Endothelial cell (in vitro differentiated cells): Measurements from ENCODE around the gene ATG7. TPM values are rescaled to one million over a fixed set of nuclear protein-coding genes. Genes with fewer than 3 reads are reported as not detected.
"Not testable (repeated sequence)": the region's sequence is repeated elsewhere in the genome, so short reads cannot be mapped to it uniquely, and the experiment has no call there.

ENCODE experiments used
- DNase-seq: peaks from one replicate; pipeline ENCODE4 v3.0.0; 2021; ENCODE audit warnings: low spot score
- H3K27ac Mint-ChIP-seq: one replicate; pipeline ENCODE4 v1.8.0; 2021; ENCODE audit warnings: mixed read lengths, inconsistent platforms; ENCODE audit not compliant: unreplicated experiment
- H3K27me3 Mint-ChIP-seq: one replicate; pipeline ENCODE4 v1.8.0; 2021; ENCODE audit warnings: mild to moderate bottlenecking, moderate library complexity, mixed read lengths, inconsistent platforms; ENCODE audit not compliant: unreplicated experiment
- H3K36me3 Mint-ChIP-seq: one replicate; pipeline ENCODE4 v1.8.0; 2021; ENCODE audit warnings: mild to moderate bottlenecking, low read depth, mixed read lengths, inconsistent platforms; ENCODE audit not compliant: unreplicated experiment
- H3K4me1 Mint-ChIP-seq: one replicate; pipeline ENCODE4 v1.8.0; 2021; ENCODE audit warnings: mild to moderate bottlenecking, mixed read lengths, inconsistent platforms; ENCODE audit not compliant: unreplicated experiment
- H3K4me3 Mint-ChIP-seq: one replicate; pipeline ENCODE4 v1.8.0; 2021; ENCODE audit warnings: mild to moderate bottlenecking, mixed read lengths, inconsistent platforms; ENCODE audit not compliant: unreplicated experiment
- H3K9me3 Mint-ChIP-seq: one replicate; pipeline ENCODE4 v1.8.0; 2021; ENCODE audit warnings: mixed read lengths, inconsistent platforms; ENCODE audit not compliant: unreplicated experiment
- total RNA-seq: library from RNA; stranded (reverse); fragmentation: NEBNext Ultra II Directional; extraction: Animal tissue kit (Norgen Biotek cat#: 25700); gene quantifications from one replicate; pipeline ENCODE4 v1.2.1, GENCODE V29; 2021; ENCODE audit not compliant: unreplicated experiment
- TF ChIP-seq, protein P1 (sequence below): fragments of 200-600 bp; sonication (generic); IDR thresholded peaks from one replicate; pipeline ENCODE4 v1.5.0; 2021; ENCODE audit warnings: antibody characterized with exemption; ENCODE audit not compliant: unreplicated experiment

The ATG7 gene
- total RNA-seq, 1 donor from 2014 or later = 30.6 TPM

- H3K4me1 Mint-ChIP-seq = peaks cover 14% of the 10 kb centered on the region
- H3K27me3 Mint-ChIP-seq = no peaks in the 10 kb centered on the region
- TF ChIP-seq, protein P1, sequence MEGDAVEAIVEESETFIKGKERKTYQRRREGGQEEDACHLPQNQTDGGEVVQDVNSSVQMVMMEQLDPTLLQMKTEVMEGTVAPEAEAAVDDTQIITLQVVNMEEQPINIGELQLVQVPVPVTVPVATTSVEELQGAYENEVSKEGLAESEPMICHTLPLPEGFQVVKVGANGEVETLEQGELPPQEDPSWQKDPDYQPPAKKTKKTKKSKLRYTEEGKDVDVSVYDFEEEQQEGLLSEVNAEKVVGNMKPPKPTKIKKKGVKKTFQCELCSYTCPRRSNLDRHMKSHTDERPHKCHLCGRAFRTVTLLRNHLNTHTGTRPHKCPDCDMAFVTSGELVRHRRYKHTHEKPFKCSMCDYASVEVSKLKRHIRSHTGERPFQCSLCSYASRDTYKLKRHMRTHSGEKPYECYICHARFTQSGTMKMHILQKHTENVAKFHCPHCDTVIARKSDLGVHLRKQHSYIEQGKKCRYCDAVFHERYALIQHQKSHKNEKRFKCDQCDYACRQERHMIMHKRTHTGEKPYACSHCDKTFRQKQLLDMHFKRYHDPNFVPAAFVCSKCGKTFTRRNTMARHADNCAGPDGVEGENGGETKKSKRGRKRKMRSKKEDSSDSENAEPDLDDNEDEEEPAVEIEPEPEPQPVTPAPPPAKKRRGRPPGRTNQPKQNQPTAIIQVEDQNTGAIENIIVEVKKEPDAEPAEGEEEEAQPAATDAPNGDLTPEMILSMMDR = no peak
- H3K9me3 Mint-ChIP-seq = no peaks in the 10 kb centered on the region
- no peak overlapping the region for H3K4me3 Mint-ChIP-seq
- peaks cover 3% of the 10 kb centered on the region for H3K36me3 Mint-ChIP-seq
- no peak for DNase-seq
- no peak overlapping the region for H3K27ac Mint-ChIP-seq
Observed at GRCh38 chr3:11250902-11251806, 21.0 kb upstream of the ATG7 start.

- TF ChIP-seq, protein P1 = no peak
- Mint-ChIP-seq H3K27me3 (no peaks in the 10 kb centered on the region), H3K9me3 (no peaks in the 10 kb centered on the region), H3K4me1 (peaks cover 14% of the 10 kb centered on the region), H3K4me3 (no peak overlapping the region), H3K36me3 (peaks cover 3% of the 10 kb centered on the region), H3K27ac (no peak overlapping the region)
- no peak for DNase-seq
Observed at GRCh38 chr3:11251807-11252176, 20.4 kb upstream of the ATG7 start.

- no peak overlapping the region for H3K27ac Mint-ChIP-seq
- H3K9me3 Mint-ChIP-seq = no peaks in the 10 kb centered on the region
- no peak for DNase-seq
- H3K36me3 Mint-ChIP-seq = peaks cover 3% of the 10 kb centered on the region
- no peaks in the 10 kb centered on the region for H3K27me3 Mint-ChIP-seq
- H3K4me1 Mint-ChIP-seq = peaks cover 16% of the 10 kb centered on the region
- H3K4me3 Mint-ChIP-seq = no peak overlapping the region
- TF ChIP-seq, protein P1 = no peak
Observed at GRCh38 chr3:11254876-11255275, 17.3 kb upstream of the ATG7 start.

DNA sequence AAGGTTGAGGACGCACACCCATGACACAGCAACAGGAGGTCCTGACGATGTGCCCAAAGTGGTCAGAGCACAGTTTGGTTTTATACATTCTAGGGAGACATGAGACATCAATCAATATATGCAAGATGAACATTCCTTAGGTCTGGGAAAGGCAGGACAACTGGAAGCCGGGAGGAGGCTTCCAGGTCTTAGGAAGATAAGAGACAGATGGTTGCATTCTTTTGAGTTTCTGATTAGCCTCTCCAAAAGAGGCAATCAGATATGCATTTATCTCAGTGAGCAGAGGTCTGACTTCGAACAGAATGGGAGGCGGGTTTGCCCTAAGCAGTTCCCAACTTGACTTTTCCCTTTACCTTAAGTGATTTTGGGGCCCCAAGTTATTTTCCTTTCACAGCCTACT lies 16.7 kb upstream of the ATG7 start:
- H3K36me3 Mint-ChIP-seq, H3K27ac Mint-ChIP-seq, H3K9me3 Mint-ChIP-seq, H3K4me3 Mint-ChIP-seq, H3K27me3 Mint-ChIP-seq, DNase-seq: not testable (repeated sequence)
- H3K4me1 Mint-ChIP-seq = peaks cover 16% of the 10 kb centered on the region

DNA sequence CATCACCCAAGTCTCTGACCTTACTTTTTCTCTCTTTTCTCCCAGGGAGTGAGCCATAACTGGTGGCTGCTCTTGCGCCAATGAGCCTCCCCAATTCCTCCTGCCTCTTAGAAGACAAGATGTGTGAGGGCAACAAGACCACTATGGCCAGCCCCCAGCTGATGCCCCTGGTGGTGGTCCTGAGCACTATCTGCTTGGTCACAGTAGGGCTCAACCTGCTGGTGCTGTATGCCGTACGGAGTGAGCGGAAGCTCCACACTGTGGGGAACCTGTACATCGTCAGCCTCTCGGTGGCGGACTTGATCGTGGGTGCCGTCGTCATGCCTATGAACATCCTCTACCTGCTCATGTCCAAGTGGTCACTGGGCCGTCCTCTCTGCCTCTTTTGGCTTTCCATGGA lies 13.2 kb upstream of the ATG7 start:
- TF ChIP-seq, protein P1 = peak; percentile 13
- Mint-ChIP-seq H3K4me1 (peaks cover 12% of the 10 kb centered on the region), H3K27ac (no peak overlapping the region)

More for the DNA sequence above, 13.2 kb upstream of the ATG7 start:
- DNase-seq = no peak
- Mint-ChIP-seq H3K36me3 (peaks cover 3% of the 10 kb centered on the region), H3K9me3 (no peaks in the 10 kb centered on the region), H3K27me3 (no peaks in the 10 kb centered on the region), H3K4me3 (no peak overlapping the region)
